CD4-positive, alpha-beta T cell treated with Interleukin-4 for 4 hours (primary cell): Measurements from ENCODE around the gene GRPR.

Source experiments
- DNase-seq: peaks from one replicate; pipeline ENCODE4 v3.0.0-alpha.2; 2020

Gene GRPR

DNA sequence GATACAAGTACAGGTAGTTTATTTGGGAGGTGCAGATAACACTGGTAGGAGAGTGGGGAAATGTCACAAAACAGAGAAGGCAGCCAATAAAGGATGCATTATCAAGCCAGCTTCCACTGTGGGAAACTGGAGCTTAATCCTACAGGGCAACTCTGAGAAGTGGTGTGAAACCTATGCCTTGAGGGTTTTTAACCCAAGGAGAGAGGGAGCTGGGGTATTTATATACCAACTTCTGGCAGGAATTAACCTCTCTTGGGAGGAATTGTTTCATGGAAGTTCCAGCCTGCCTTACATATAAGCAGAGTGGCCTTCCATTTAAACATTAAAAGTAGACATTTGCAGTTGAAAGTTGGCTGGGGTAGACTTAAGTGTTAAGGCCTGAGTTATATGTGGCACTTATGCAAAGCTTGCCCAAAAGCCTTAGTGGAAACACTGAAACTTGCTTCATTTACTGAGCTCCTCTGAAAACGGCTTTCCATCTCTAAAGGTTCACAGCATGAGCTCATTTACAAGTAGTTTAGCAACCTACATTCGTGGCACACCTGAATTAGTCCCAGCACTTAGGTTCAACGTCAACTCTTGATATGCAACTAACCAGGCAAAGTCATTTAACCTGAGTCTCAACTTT is 63.1 kb downstream of the GRPR start:
- DNase-seq = no peak

DNA sequence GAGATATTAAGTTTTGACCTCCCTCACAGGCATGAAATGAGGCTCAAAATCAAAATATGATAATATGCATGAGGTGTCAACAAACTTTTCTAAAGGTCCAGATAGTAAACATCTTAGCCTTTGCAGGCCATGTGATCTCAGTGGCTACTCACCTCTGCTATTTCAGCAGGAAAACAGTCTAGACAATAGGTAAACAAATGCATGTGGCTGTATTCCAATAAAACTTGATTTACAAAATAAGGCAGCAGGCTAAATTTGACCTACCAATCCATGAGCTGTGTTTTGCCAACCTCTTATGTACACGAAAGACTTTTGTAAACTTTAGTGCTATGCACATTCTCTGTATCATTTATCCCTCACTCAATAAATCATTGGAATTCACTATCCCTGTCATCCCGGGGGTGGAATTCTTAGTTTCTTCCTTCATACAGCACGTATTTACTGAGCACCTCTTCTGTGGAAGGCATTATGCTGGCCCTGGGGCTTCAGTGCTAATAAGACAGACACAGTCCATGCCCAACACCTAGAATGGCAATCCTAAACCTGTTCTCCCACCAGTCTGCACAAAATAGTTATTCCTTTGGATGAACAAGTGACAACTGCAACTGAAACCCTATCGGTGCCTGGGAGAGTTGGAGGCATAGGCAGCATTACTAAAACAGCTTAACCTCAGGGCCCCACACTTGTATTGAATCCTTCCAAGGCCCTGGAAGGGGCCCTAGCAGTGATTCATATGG is 63.8 kb downstream of the GRPR start:
- no peak for DNase-seq

DNA sequence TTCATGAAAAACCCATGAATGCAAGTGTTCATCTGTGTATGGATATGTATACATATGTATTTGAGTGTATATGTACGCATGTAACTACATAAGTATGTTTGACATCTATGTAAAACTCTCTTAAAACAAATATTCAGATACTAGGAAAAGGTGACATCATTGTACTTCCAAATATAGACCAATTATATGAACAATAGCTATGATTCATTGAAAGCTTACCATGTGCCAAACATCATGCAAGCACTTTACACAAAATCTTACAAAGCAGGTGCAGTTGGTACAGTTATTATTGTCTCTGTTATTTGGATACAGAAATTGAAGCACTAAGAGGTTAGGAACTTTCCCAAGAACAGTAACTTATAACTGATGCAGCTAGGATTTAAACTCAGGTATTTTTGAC is 65.3 kb downstream of the GRPR start:
- DNase-seq = no peak

GRCh38 chrX:16191605-16192004 is 68.2 kb downstream of the GRPR start:
- DNase-seq = no peak

GRCh38 chrX:16196829-16197228 is 73.5 kb downstream of the GRPR start:
- no peak for DNase-seq

GRCh38 chrX:16199343-16199742 is 76.0 kb downstream of the GRPR start:
- no peak for DNase-seq

GRCh38 chrX:16202943-16203342 is 79.6 kb downstream of the GRPR start:
- DNase-seq = no peak
